WERI-Rb-1 (cell line): ENCODE results near the gene KRTAP6-3.

Experiments used
- DNase-seq: peaks from one replicate; pipeline ENCODE4 v3.0.0-alpha.2; 2020
- H3K27ac ChIP-seq: fragments of 250-450 bp; sonication (Bioruptor Pico); 2 replicates; pipeline ENCODE4 v1.5.1; 2020; ENCODE audit warnings: mild to moderate bottlenecking, moderate library complexity
- H3K27me3 ChIP-seq: fragments of 250-450 bp; sonication (Bioruptor Pico); 2 replicates; pipeline ENCODE4 v1.5.1; 2021; ENCODE audit warnings: mild to moderate bottlenecking, low read depth, moderate library complexity; ENCODE audit not compliant: insufficient read depth, severe bottlenecking
- H3K36me3 ChIP-seq: fragments of 250-450 bp; sonication (Bioruptor Pico); 2 replicates; pipeline ENCODE4 v1.5.1; 2020; ENCODE audit warnings: mild to moderate bottlenecking, moderate library complexity
- H3K4me3 ChIP-seq: 2 replicates; pipeline ENCODE4 v1.5.1; 2011; ENCODE audit warnings: low read depth, mild to moderate bottlenecking, control low read depth, low read length
- H3K9me3 ChIP-seq: fragments of 250-450 bp; sonication (Bioruptor Pico); 2 replicates; pipeline ENCODE4 v1.5.1; 2021; ENCODE audit warnings: mild to moderate bottlenecking, moderate library complexity; ENCODE audit not compliant: severe bottlenecking
- CTCF ChIP-seq: IDR thresholded peaks from 2 replicates; pipeline ENCODE4 v1.5.1; 2011; ENCODE audit warnings: low read depth, mild to moderate bottlenecking, control low read depth, inconsistent platforms, low read length

Gene KRTAP6-3

GRCh38 chr21:30642564-30642963, 50.3 kb downstream of the KRTAP6-3 start, which contains the start of gene KRTAP20-3:
KRTAP20-3 (plus strand) TSS chr21:30642864.
- no peak for DNase-seq
- H3K4me3 ChIP-seq, result no peak within 1 kb of the TSS
- H3K36me3 ChIP-seq, result no peaks in the 10 kb centered on the region
- no peak for TF ChIP-seq CTCF
- H3K27ac ChIP-seq, result no peak within 1 kb of the TSS
- peaks cover 3% of the 10 kb centered on the region for H3K9me3 ChIP-seq
- H3K27me3 ChIP-seq, result peaks cover 62% of the 10 kb centered on the region
